Breast epithelium (tissue), 3 donors: Measurements from ENCODE around the gene CRISP3.

Experiments
- CTCF ChIP-seq, 3 donors: fragments of 450-650 bp; IDR thresholded peaks; one replicate each; pipeline ENCODE4 v1.5.1; 2016 to 2017; ENCODE audit warnings: antibody characterized with exemption in 3 of 3, mild to moderate bottlenecking in 3 of 3, moderate library complexity in 3 of 3
- POLR2A ChIP-seq: fragments of 450-650 bp; IDR thresholded peaks from one replicate; pipeline ENCODE4 v1.6.1; 2016; ENCODE audit warnings: antibody characterized with exemption, mild to moderate bottlenecking, moderate library complexity
- POLR2AphosphoS5 ChIP-seq, 3 donors: sonication (generic); formaldehyde crosslinking; IDR thresholded peaks; one replicate each; pipeline ENCODE4 v1.6.1; 2017; ENCODE audit warnings: antibody characterized with exemption in 3 of 3

GRCh38 chr6:49698478-49698877, 45.7 kb downstream of the CRISP3 start:
- no peak for TF ChIP-seq CTCF (IDR thresholded peaks at IDR 0.05)
- no peak for TF ChIP-seq POLR2A
- no peak for TF ChIP-seq POLR2AphosphoS5 (IDR thresholded peaks at IDR 0.05)
